ENCODE results near the gene COLGALT1. TPM values are rescaled to one million over a fixed set of nuclear protein-coding genes. Genes with fewer than 3 reads are reported as not detected.

COLGALT1 gene
- total and polyA plus RNA-seq, 2 of the 8 experiments (the other 6 are each of a cell fraction or from before 2014, with no cell fraction given) = 44.7 to 58.1 TPM

- Histone ChIP-seq H2AK5ac (ENCODE audit: low read depth, low read length) (no peak overlapping the region), H3K36me3 (ENCODE audit: control insufficient read depth in 2 of 4, insufficient read depth in 4 of 4, low read length in 3 of 4) (peaks cover 0 to 6% (median 3%) of the 10 kb centered on the region in 4 experiments; a peak in 4 of 8 replicates), H3K14ac (ENCODE audit: insufficient read length) (no peak overlapping the region), H3K4ac (replicated peaks; ENCODE audit: insufficient read length, low read depth, low read length) (no peak overlapping the region), H2BK15ac (ENCODE audit: low read length) (no peak overlapping the region), H2BK120ac (replicated peaks; ENCODE audit: low read depth, low read length) (no peak overlapping the region), H3K18ac (ENCODE audit: extremely low read depth, low read length) (no peak overlapping the region), H3K79me1 (ENCODE audit: low read depth, low read length) (no peaks in the 10 kb centered on the region; the same call in 1 of the 2 replicates), H4K8ac (ENCODE audit: extremely low read depth, insufficient read depth, low read length) (no peak overlapping the region), H3K23ac (ENCODE audit: insufficient read length) (no peak overlapping the region), H2BK20ac (ENCODE audit: low read length) (no peak overlapping the region), H3K27me3 (replicated peaks in 1 of 4; ENCODE audit: control insufficient read depth in 3 of 4, extremely low read depth in 1 of 4, insufficient read depth in 3 of 4, low read length in 3 of 4) (no peaks in the 10 kb centered on the region), H4K91ac (replicated peaks; ENCODE audit: insufficient read length, low read length) (no peak overlapping the region), H2BK12ac (ENCODE audit: low read depth, low read length) (no peak overlapping the region), H3K4me3 (ENCODE audit: extremely low read depth in 1 of 4, insufficient read depth in 2 of 4, low read depth in 3 of 4, low read length in 4 of 4) (no peak overlapping the region), H3K27ac (ENCODE audit: low read depth, low read length) (no peak overlapping the region), H3K56ac (replicated peaks; ENCODE audit: insufficient read length, low read depth, low read length) (no peak overlapping the region), H3K79me2 (ENCODE audit: control insufficient read depth in 1 of 2, insufficient read depth in 2 of 2, low read length in 2 of 2) (no peaks in the 10 kb centered on the region), H3K23me2 (ENCODE audit: low read depth, low read length) (no peaks in the 10 kb centered on the region), H2BK5ac (ENCODE audit: low read depth, low read length) (no peak overlapping the region), H3K4me2 (ENCODE audit: insufficient read depth in 1 of 2, low read depth in 2 of 2, low read length in 2 of 2) (no peak overlapping the region), H3K9ac (replicated peaks in 1 of 4; ENCODE audit: extremely low read depth in 1 of 4, low read depth in 3 of 4, low read length in 3 of 4) (no peak overlapping the region), H4K5ac (ENCODE audit: insufficient read length, low read depth, low read length) (no peak overlapping the region), H4K20me1 (replicated peaks in 1 of 2; ENCODE audit: control insufficient read depth in 1 of 2, insufficient read depth in 2 of 2, low read length in 2 of 2) (peaks cover 3 to 4% of the 10 kb centered on the region in 2 experiments), H3K4me1 (replicated peaks in 1 of 4; ENCODE audit: control insufficient read depth in 3 of 4, insufficient read depth in 4 of 4, low read length in 3 of 4) (no peaks in the 10 kb centered on the region), H2AFZ (ENCODE audit: low read length) (no peak overlapping the region), H3K9me3 (ENCODE audit: insufficient read depth in 2 of 2, low read depth in 1 of 2, low read length in 1 of 2) (no peaks in the 10 kb centered on the region)
- DNase-seq (ENCODE audit: low read depth in 1 of 2, low spot score in 2 of 2) = no peak
- CTCF ChIA-PET (ENCODE audit: partially characterized antibody) = interaction anchor here (1.0 to 2.3 kb wide), 3 partner anchors 11 to 59 kb away, joined by 3 to 7 read pairs (median 7); no protein-coding TSS in a partner anchor
- FAIRE-seq = no peak
- POLR2A ChIA-PET (ENCODE audit: partially characterized antibody) = interaction anchor here (1.1 to 2.4 kb wide), 2 partner anchors 13 kb away, joined by 3 to 9 read pairs; no protein-coding TSS in a partner anchor
- WGBS, 2 experiments (ENCODE audit: extremely low coverage in 1 of 2, insufficient coverage in 1 of 2, insufficient read length in 1 of 2, insufficient replicate concordance in 2 of 2, low coverage in 1 of 2, low lambda C conversion rate in 2 of 2, missing lambda C conversion rate in 1 of 2) = 94% methylated on average over 7 of the region's 7 CpGs; no CpG with 5 or more reads in 1 of the 2 experiments
- TF ChIP-seq KDM1A (IDR thresholded peaks at IDR 0.05; ENCODE audit: borderline replicate concordance, low read length) = no peak
- TF ChIP-seq CBX8 (IDR thresholded peaks at IDR 0.05; ENCODE audit: borderline replicate concordance, low read depth, low read length) = no peak
- no peak for TF ChIP-seq NRF1 (IDR thresholded peaks at IDR 0.05; ENCODE audit: low read depth, low read length)
- no peak for TF ChIP-seq CREB1 (IDR thresholded peaks at IDR 0.05)
- no peak for TF ChIP-seq RFX5 (IDR thresholded peaks at IDR 0.05; ENCODE audit: borderline replicate concordance, low read depth, low read length)
These were observed 62.4 kb downstream of the COLGALT1 start for GRCh38 chr19:17617807-17618192.
